K562 (cell line): ENCODE data around the gene CFHR5. TPM values are rescaled to one million over a fixed set of nuclear protein-coding genes. Genes with fewer than 3 reads are reported as not detected.

Source experiments
- ATAC-seq: fragments of 200-7000 bp; cut with Tn5 transposase; 3 replicates; pipeline ENCODE4 v1.9.1; 2020; ENCODE audit warnings: moderate library complexity
- BruUV-seq: library from RNA; stranded (reverse); fragments of 400-500 nt; replicated peaks from 2 replicates; lab custom pipeline; 2021; lab: Mats Ljungman, UMichigan
- CTCF ChIA-PET: fragments of 300-600 bp; formaldehyde crosslinking; extraction: SDS; loops from one replicate; lab custom pipeline; 2021; ENCODE audit warnings: low intra/inter-chr PET ratio; lab: Yijun Ruan, JAX
- POLR2A ChIA-PET: fragments of 300-600, 350-650 bp; sonication (Branson Sonifier 250); formaldehyde crosslinking; extraction: SDS; loops from one replicate; lab custom pipeline; 2021; ENCODE audit warnings: antibody characterized with exemption, inconsistent platforms; lab: Yijun Ruan, JAX
- DNase-seq, 4 experiments: peaks; one replicate each; pipeline versions ENCODE4 v3.0.0 to v3.0.0-alpha.2; 2011 to 2018; ENCODE audit warnings: low spot score in 3 of 4, mixed read lengths in 3 of 4; ENCODE audit errors: extremely low read depth in 1 of 4
- FAIRE-seq: peaks from 2 replicates; lab custom pipeline; 2011; peaks lifted over from hg19 to GRCh38; lab: Jason Lieb, UNC
- H2AFZ ChIP-seq: 2 replicates; pipeline ENCODE4 v1.6.0; 2011; ENCODE audit warnings: low read depth, low read length, control low read depth, inconsistent platforms
- H3K27ac ChIP-seq: fragments of 200-600 bp; 3 replicates; pipeline ENCODE4 v1.8.0; 2011; ENCODE audit warnings: low read depth, mild to moderate bottlenecking, control low read depth, inconsistent platforms, low read length, moderate library complexity, mixed read lengths; ENCODE audit errors: extremely low read depth
- H3K27me3 ChIP-seq, 2 experiments: fragments of 300-600 bp in 1 of 2; 2 replicates in 1 of 2; 3 replicates in 1 of 2; pipeline versions ENCODE4 v1.6.0 to v1.8.0; 2011; ENCODE audit warnings: inconsistent platforms in 2 of 2, low read length in 2 of 2, mild to moderate bottlenecking in 1 of 2, mixed read lengths in 1 of 2, moderate library complexity in 1 of 2; ENCODE audit not compliant: control insufficient read depth in 2 of 2, insufficient read depth in 2 of 2
- H3K36me3 ChIP-seq: fragments of 300-600 bp; 3 replicates; pipeline ENCODE4 v1.8.0; 2011; ENCODE audit warnings: mild to moderate bottlenecking, low read length, inconsistent platforms; ENCODE audit not compliant: control insufficient read depth, insufficient read depth
- H3K4me1 ChIP-seq, 2 experiments: fragments of 200-600 bp in 1 of 2; replicated peaks in 1 of 2; 2 replicates in 1 of 2; 3 replicates in 1 of 2; pipeline versions ENCODE4 v1.5.1 to v1.8.0; 2011; ENCODE audit warnings: inconsistent platforms in 2 of 2, low read length in 2 of 2, mild to moderate bottlenecking in 1 of 2, mixed read lengths in 1 of 2, moderate library complexity in 1 of 2; ENCODE audit not compliant: control insufficient read depth in 2 of 2, insufficient read depth in 2 of 2
- H3K4me2 ChIP-seq: 2 replicates; pipeline ENCODE4 v1.6.1; 2011; ENCODE audit warnings: low read length, control low read depth, inconsistent platforms, mixed read lengths; ENCODE audit not compliant: insufficient read depth
- H3K4me3 ChIP-seq: fragments of 200-600 bp; sonication (generic), shearing (Covaris generic); 2 replicates; pipeline ENCODE4 v1.5.1; 2016; ENCODE audit warnings: control low read depth, inconsistent platforms
- H3K79me2 ChIP-seq: fragments of 200-600 bp; 3 replicates; pipeline ENCODE4 v1.8.0; 2011; ENCODE audit warnings: low read length, inconsistent platforms; ENCODE audit not compliant: control insufficient read depth, insufficient read depth
- H3K9ac ChIP-seq, 2 experiments: 2 replicates each; pipeline versions ENCODE4 v1.6.0 to v1.6.1; 2011; ENCODE audit warnings: low read depth in 2 of 2, low read length in 2 of 2, control low read depth in 1 of 2, inconsistent platforms in 1 of 2, mild to moderate bottlenecking in 1 of 2, mixed read lengths in 1 of 2; ENCODE audit not compliant: insufficient read depth in 1 of 2
- H3K9me1 ChIP-seq: one replicate; pipeline ENCODE4 v1.6.0; 2011; ENCODE audit warnings: inconsistent platforms, mild to moderate bottlenecking, low read length, moderate library complexity; ENCODE audit not compliant: control insufficient read depth, insufficient read depth
- H3K9me3 ChIP-seq: replicated peaks from 2 replicates; pipeline ENCODE4 v1.5.1; 2011; ENCODE audit warnings: low read depth, low read length, inconsistent platforms; ENCODE audit not compliant: control insufficient read depth, insufficient read depth
- H4K20me1 ChIP-seq: replicated peaks from 2 replicates; pipeline ENCODE4 v1.6.1; 2011; ENCODE audit warnings: low read length, inconsistent platforms, mixed read lengths; ENCODE audit not compliant: control insufficient read depth, insufficient read depth
- CREB1 ChIP-seq, 2 experiments: sonication (generic) in 1 of 2; formaldehyde crosslinking in 1 of 2; IDR thresholded peaks; 2 replicates each; pipeline versions ENCODE4 v1.6.1 to v1.8.0; 2012 to 2022; ENCODE audit warnings: inconsistent platforms in 1 of 2, mild to moderate bottlenecking in 1 of 2, missing genetic modification reagents in 1 of 2, moderate library complexity in 1 of 2
- ERF ChIP-seq: fragments of 450-650 bp; formaldehyde crosslinking; IDR thresholded peaks from 2 replicates; pipeline ENCODE4 v1.4.0; 2020; ENCODE audit warnings: mild to moderate bottlenecking, mixed read lengths
- FOXA3 ChIP-seq, 2 experiments: fragments of 450-650 bp in 1 of 2; sonication (generic) in 1 of 2; formaldehyde crosslinking; IDR thresholded peaks in 1 of 2; conservative IDR thresholded peaks in 1 of 2; 2 replicates each; pipeline versions ENCODE4 v1.4.0 to v1.8.0; 2020 to 2022; ENCODE audit warnings: mild to moderate bottlenecking in 2 of 2, missing genetic modification reagents in 1 of 2
- MCM7 ChIP-seq, 2 experiments: fragments of 450-650 bp; IDR thresholded peaks; 2 replicates each; pipeline ENCODE4 v1.6.1; 2016 to 2018
- ZNF830 ChIP-seq: fragments of 250-450 bp; sonication (Bioruptor Pico); IDR thresholded peaks from 2 replicates; pipeline ENCODE4 v1.5.0; 2021; ENCODE audit warnings: mild to moderate bottlenecking
- WGBS: fragments of 100-300 bp; shearing (Covaris generic); methylation state at CpG from one replicate; pipeline ENCODE4 v1.1.6; 2016; ENCODE audit warnings: low coverage, mixed read lengths; ENCODE audit not compliant: insufficient coverage; ENCODE audit errors: missing lambda C conversion rate; 5-methylcytosine and 5-hydroxymethylcytosine counted together
- in situ Hi-C: fragments of 300-500 bp; cut with MboI; formaldehyde crosslinking; loops from 4 replicates; pipeline ENCODE4 v1.15.0; 2018; ENCODE audit warnings: inconsistent platforms, mixed read lengths
- intact Hi-C: fragments of 100-400 bp; cut with micrococcal nuclease; formaldehyde crosslinking; loops from 2 replicates; pipeline ENCODE4 v1.14.2; 2022
- polyA plus RNA-seq, 8 experiments: library from polyadenylated mRNA; depleted of rRNA in 4 of 8; stranded (reverse) in 5 of 8; unstranded in 3 of 8; fragments of >200 nt; fragmentation: Nextera tagmentation in 2 of 8; fragmentation: Illumina TruSeq in 1 of 8; extraction: Ambion mirVana in 2 of 8; extraction: Trizol in 1 of 8; gene quantifications; 2 replicates each; pipeline versions ENCODE4 v1.2.1 to v1.2.3, GENCODE V29; 2011 to 2014; ENCODE audit warnings: inconsistent platforms in 1 of 8, missing spikeins in 1 of 8
- total RNA-seq, 7 experiments: library from RNA; depleted of rRNA in 6 of 7; stranded (reverse); fragments of >200 nt in 6 of 7; fragmentation: Illumina TruSeq in 2 of 7; extraction: Trizol in 2 of 7; gene quantifications; 2 replicates each; pipeline versions ENCODE4 v1.2.1 to v1.2.3, GENCODE V29; 2011 to 2021; ENCODE audit warnings: low replicate concordance in 1 of 7

CFHR5 gene
- total and polyA plus RNA-seq, 9 of the 15 experiments (the other 6 are each of a cell fraction or from before 2014, with no cell fraction given) = not detected

- no peak for TF ChIP-seq MCM7 (IDR thresholded peaks at IDR 0.05)
These were observed 16.5 kb upstream of the CFHR5 start (continued) for GRCh38 chr1:196960854-196961253.

GRCh38 chr1:196970182-196970581, 7.2 kb upstream of the CFHR5 start:
- Histone ChIP-seq H3K79me2 (no peaks in the 10 kb centered on the region), H3K27me3 (no peaks in the 10 kb centered on the region), H3K9ac (no peak overlapping the region), H3K9me1 (no peaks in the 10 kb centered on the region), H3K27ac (no peak overlapping the region), H3K4me3 (no peak overlapping the region), H3K4me2 (no peak overlapping the region), H4K20me1 (no peaks in the 10 kb centered on the region), H2AFZ (no peak overlapping the region), H3K4me1 (no peaks in the 10 kb centered on the region), H3K9me3 (no peaks in the 10 kb centered on the region), H3K36me3 (no peaks in the 10 kb centered on the region)
- ChIA-PET POLR2A (interaction anchor here (1.0 kb wide), 1 partner anchor 10 kb away, joined by 3 read pairs; no protein-coding TSS in a partner anchor), CTCF (no interaction called here)
- intact Hi-C loops = no loop called here
- TF ChIP-seq ERF (no peak), FOXA3 (CRISPR knock-in tag; conservative IDR thresholded peaks at IDR 0.05 in 1 of 2, IDR thresholded peaks at IDR 0.05 in 1 of 2) (no peak), CREB1 (IDR thresholded peaks at IDR 0.05) (no peak), CREB1 (CRISPR knock-in tag; IDR thresholded peaks at IDR 0.05) (no peak), ZNF830 (CRISPR knock-in tag) (no peak)
- FAIRE-seq = no peak
- in situ Hi-C loops = no loop called here
- 4% methylated on average over 1 of the region's 1 CpG for WGBS
- no TSS peak for BruUV-seq
- no peak for DNase-seq
- no peak for ATAC-seq
